T1000 (cell line): Measurements from ENCODE around the gene NAV2.

Experiments
- DNase-seq: peaks from one replicate; lab custom pipeline; 2025; ENCODE audit warnings: mixed read lengths; lab: John Stamatoyannopoulos, UW

NAV2 gene

DNA sequence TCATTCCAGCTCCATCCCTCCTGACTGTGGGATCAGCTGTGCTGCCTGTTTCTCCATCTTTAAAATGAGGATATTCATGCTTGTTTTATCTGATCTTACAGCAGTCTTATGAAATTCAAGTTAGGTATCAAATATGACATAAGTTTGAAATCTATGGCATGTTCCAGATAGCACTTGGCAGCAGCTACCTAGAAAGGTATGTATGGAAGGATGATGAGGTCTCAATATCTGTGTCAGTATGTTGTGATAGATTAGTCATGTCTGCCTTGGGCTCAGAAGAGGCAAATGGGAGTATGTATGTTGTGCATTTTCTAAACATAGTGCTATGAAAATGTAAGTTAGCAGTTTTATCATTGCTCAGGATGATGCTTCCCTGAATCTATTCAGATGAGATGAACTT is 122.1 kb downstream of the NAV2 start:
- no peak for DNase-seq

DNA sequence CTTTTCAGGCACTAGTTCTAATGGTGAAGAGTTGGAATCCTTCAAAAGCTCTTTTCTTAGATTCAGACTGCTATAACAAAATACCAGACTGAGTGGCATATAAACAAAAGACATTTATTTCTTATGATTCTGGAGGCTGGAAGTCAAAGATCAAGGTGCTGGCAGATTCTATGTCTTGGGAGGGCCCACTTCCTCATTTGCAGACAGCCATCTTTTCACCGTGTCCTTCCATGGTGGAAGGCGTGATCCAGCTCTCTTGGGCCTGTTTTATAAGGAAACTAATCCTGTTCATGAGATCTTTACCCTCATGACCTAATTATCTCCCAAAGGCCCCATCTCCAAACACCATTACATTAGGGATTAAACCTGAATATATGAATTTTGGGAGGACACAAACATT is 124.0 kb downstream of the NAV2 start:
- DNase-seq, result no peak

DNA sequence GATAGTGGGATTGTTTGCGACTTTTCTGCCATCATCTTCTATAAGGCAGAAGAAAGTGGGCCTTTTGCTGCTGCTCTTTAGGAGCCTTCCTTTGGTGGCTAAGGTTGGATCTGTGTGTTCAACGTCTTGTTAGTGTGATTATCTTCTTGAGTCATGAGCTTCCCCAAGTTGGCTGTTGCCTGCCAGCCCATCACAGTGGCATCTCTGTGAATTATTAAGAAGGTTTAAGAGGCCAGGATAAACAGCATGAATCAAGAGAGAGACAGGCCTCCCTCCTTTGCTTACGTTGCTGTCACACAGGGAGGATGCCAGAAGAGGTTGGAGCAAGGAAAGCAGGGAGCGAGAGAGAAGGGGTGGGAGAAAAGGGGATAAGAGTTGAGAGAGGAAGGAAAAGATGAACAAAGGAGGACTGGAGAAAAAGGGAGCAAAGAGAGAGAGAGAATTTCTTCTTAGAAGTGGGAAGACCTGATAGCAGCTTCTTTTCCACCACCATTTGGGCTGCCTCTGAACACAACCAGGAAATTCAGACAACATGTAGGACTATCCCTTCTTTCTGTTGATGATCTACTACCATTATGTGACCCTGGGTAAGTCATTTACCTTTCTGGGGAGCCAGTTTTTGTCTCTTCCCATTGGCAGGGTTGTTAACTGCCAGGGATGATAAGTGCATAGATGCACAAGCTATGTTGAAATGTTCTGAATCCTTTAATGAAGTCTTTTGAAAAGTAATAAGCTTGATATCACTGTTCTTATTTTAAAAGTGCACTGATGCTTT is 126.5 kb downstream of the NAV2 start:
- no peak for DNase-seq

DNA sequence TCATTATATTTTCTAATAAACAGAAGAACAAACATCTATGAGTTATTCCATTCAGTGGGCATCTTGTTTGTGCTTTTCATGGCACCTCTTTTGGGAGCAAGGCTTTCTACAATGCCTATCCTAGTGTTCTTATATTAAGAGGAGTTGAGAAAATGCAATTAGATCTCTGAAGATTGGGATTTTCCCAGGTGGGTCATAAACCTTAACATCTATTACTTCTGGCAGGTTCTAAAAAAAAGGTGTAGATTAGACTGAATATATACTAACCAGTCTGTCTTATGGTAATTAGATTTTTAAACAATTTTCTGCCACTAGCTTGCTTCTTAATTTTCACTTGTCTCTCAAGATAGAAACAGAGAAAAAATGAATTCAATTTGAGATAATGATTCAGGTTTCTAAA is 128.3 kb downstream of the NAV2 start:
- DNase-seq, result no peak

DNA sequence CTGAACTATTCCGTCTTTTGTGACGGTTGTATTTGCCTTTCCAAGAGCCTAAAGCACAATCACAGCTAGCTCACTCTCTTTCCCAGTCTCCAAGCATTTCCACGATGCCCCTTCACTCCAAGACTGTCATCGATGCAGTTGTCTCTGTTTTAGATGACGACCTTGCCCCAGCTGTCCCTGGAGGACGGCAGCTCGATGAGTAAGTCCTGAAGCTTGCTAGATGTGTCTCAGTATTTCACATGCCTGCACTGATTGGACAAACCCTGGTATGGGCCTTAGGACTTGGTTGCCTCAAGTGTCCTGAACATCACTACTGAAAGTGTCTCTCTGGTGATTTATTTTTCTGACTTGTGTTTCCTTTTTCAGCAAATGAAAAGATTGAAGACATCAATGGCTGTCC is 129.9 kb downstream of the NAV2 start:
- DNase-seq, result no peak

DNA sequence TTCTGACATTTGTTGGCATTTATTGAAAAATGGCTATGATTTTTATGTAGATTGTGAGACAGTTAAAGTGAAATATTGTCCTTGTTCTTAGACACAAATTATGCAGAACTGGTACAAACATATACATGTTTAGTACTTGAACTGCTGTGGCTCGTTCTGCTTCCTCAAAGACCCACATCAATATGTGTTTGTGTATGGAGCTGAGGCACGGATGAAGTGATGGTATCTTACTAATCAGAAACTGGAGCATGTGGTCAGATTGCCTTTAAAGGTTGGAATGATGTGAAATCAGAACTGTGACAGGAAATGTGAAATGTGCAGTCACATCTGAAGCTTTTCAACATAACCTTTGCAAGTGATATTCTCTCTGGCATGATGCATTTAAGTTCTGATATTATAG is 130.4 kb downstream of the NAV2 start:
- DNase-seq, result no peak

DNA sequence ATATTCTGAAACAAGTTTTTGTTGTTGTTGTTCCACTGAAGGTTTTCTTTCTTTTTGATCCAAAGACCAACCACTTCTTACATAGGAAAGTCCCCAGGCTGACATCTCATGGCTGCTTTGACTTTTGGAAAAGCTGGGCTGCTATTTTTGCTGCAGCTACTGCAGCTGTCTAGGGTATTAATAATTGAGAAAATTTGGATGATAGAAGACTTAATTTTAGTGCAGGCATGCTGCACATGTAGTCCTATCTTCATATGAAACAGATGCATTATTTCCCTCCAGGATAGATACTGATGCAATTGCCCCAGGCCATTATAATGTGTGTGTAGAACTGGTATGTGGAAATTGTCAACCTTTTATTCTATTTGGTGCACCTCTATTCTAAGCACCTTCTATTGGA is 131.4 kb downstream of the NAV2 start:
- DNase-seq, result no peak

DNA sequence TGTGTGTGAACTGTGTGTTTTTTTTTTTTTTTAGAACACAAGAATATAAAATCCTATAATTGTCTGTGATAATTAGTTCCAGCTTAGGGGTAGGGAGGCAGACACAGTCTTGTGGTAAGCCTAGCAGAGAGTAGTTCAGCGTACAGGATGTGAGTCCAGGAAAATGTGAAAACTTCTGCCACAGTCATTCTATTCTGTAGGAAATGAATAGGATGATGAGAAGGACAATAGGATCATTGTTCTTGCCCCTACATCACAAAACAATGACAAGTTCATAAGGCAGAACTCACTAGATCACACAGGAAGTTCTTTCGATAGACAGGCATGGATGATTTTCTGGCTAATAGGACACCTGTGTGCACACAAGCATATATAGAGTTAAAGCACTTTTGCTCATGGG is 132.2 kb downstream of the NAV2 start:
- DNase-seq, result no peak

DNA sequence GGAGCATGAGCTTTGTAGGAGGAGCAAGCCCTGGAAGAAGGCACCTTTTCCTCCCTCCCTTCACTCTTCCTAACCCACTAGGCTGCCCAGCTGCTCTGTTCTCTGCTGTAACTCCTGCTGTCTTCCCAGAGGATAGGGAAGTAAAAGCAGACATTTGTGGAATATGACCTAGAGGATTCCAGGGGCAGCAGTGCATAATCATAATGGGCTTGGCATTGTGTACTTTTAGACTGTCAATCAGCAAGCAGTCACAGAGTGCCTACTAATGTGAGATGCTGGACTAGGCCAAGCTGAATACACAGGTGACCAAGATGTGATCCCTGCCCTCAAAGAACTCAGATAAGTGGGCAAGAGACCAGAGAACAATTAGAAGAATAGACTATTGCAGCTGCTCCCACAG is 133.0 kb downstream of the NAV2 start:
- no peak for DNase-seq

DNA sequence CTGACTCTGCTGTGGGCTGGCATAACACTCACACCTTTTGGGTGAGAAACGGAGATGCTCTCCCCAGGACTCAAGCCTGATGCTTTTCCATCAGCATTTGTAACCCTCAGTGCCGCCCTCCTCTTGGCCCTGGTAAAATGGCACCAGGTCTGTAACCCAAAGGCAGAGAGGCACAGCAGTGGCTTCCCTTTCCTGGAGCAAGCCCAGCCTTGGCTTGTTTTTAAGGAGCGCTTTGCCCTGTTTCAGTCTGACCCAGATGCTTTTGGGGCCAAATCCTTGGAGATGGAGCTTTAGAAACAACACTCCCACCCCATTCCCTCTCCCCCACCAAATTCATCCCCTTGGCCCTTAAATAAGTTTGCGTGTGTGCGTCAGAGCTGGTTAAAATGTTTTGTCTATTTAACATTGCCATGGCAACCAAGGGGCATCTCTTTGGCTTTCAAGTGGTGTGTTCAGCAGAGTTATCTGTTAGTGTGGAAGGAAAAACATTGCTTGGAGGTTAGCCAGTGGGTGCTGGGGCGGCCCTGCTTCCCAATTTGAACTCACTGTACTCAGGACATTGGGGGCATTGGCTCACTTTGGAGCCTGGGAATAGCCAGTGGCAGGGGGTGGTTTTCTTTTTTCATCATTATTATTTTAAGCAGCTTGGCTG is 134.1 kb downstream of the NAV2 start:
- DNase-seq, result no peak

DNA sequence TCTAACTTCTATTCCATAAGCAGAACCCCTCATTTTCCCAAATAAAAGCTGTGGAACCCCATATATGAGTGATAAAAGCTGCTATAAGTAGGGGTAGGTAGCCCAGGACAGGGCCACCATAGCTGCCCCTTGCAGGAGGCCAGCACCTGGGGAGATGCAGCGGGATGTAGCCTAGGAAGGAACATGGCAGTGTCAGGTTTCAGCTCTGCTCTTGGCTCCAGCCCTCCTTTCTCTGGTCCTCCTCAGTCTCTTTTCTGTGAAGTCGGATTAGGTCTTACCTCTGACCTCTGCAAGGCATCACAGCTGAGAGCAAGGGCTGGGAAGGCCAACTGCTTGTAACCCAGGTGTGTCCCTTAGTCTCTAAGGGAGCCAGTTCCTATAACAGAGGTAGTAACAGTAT is 135.6 kb downstream of the NAV2 start:
- DNase-seq, result no peak

DNA sequence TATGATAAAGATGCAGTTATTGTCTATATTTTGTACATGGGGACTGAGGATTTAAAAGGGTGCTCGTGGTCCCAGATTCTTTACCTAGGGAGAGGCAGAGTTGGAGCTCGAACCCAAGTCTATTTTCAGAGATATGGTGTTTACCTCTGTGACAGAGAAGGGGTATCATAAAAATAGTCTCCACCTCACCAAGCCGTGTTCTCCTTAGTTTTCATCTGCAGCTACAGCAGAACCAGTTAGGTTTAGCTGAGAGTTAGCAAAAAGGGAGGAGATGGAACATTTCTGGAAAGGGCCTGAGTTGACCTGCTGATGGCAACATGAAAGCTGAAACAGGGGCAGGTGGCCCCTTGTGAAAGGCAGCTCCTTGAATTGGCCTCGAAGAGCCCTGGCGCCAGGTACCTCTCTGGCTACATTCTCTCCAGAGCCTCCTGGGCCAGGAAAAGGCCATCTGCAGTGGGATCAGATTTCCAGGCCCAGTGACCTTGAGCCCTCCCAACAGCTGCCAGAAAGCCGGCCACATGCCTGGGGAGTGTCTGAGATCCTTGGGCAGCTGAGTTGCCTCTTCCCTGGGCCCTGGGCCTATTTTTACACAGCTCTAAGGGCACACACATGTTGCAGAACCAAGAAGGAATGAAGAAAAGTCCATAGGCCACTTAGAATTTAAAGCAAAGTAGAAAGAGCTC is 136.6 kb downstream of the NAV2 start:
- no peak for DNase-seq

DNA sequence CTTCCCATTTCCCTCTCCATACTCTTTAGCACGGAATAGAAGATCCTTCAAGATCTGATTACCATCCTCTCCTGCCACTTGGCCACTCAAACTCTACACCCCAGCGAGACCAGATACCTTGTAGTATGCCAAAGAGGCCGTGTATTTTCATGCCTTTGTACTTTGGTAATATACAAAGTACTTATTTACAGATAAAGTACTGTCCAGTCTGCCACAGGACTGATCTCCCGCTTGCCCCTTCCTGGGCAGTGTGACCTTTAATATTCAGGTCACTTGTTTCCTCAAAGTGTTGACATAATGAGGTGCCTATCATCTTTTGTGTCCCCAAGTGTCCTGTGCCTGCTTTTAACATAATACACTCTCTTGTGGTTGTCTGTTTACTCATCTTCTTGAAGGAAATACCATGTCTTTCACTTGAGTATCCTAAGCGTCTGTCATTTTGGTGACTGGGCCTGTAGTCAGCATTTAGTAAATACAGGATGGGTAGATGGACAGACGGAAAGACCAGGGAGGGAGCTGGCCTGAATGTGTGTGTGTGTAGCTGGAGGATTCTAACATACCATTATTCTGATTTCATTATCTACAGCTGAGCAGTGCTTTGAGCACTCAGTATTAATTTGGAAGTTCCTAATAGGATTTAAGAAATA is 137.4 kb downstream of the NAV2 start:
- DNase-seq, result no peak

DNA sequence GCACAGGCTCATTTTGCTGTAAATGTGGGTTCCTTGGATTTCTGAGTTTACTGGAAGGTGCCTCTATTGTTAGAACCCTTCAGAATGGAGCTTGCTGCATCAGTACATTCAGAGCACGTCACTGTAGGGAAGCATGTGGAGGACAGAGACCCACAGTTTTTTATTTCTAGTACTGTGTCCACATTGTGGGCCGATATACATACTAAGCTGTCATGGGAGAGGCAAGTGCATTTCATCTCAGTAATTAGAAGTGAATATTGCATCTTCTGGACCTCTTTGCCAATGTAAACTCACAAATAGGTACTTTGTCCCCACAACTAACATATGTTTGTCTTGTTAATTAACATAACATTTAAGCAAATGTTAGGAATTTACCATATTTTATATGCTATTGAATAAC is 139.7 kb downstream of the NAV2 start:
- DNase-seq, result no peak

DNA sequence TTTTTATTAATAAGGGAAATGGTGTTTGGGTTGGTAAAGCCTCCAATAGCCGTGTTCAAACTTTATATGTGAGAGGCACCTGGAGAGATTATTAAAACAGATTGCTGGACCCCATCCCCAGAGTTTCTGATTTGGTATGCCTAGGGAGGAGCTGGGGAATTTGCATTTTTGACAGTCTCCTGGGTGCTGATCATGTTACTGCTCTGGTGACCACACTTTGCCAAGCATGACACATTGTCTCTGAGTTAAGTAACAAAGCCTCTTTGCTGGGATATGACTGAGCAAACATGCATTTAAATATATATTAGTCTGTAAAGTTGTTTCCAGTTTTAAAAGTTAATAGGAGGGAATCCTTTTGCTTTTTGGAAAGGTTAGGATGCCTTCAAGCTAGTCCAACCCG is 140.4 kb downstream of the NAV2 start:
- no peak for DNase-seq

DNA sequence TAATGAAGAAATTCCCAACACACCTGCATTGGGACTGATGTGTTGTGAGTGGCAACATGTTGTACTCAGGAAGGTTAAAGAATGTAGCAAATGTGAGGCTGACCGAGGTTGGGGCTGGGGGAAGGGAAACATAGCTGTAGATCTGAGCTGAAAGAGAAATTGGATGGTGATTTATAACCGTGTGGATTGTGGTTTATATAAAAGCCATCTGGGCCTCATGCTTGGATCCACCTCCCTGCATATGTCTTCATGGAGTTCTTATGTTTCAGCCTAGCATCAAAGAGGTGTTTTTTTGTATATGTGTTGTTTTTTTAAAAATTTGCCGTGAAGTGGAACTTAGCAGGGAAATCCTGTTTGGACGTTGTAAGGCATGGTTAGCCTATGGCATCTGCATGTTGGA is 141.3 kb downstream of the NAV2 start:
- no peak for DNase-seq

DNA sequence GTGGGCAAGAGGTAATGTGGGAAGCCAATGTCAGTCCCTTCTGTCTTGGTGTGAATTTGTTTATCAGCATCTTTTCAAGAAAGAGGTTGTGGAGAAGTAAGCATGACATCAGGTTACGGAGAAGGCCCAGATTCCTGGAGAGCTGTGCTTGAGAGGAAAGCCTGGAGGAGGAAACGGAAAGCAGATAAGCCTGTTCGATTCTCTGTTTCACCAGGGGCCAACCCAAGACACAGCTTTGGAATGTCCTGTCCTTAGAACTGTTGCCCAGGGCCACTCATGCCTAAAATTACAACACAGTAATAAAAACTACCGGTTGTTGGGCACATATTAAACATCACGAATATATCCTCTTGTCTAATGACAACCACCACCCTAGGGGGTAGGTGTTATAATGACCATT is 148.5 kb downstream of the NAV2 start:
- no peak for DNase-seq

DNA sequence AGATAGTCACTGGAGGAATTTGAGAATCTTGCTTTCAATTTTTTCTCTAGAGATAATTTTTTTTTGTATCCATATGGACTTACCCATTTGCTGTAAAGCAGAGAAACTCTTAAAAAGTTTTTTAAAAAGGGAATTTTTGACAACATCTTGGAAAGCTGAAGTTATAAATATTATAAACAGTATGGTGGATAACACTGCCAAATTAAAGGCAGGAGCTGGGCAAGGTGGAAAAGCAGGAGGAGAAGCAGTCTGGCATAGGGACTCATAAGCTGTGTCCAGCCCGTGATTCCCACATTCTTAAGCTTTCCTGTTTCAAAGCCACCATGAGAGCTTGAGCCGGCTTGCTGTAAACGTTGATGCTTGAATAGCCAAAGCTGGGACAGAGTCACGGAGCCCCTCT is 149.5 kb downstream of the NAV2 start:
- no peak for DNase-seq

DNA sequence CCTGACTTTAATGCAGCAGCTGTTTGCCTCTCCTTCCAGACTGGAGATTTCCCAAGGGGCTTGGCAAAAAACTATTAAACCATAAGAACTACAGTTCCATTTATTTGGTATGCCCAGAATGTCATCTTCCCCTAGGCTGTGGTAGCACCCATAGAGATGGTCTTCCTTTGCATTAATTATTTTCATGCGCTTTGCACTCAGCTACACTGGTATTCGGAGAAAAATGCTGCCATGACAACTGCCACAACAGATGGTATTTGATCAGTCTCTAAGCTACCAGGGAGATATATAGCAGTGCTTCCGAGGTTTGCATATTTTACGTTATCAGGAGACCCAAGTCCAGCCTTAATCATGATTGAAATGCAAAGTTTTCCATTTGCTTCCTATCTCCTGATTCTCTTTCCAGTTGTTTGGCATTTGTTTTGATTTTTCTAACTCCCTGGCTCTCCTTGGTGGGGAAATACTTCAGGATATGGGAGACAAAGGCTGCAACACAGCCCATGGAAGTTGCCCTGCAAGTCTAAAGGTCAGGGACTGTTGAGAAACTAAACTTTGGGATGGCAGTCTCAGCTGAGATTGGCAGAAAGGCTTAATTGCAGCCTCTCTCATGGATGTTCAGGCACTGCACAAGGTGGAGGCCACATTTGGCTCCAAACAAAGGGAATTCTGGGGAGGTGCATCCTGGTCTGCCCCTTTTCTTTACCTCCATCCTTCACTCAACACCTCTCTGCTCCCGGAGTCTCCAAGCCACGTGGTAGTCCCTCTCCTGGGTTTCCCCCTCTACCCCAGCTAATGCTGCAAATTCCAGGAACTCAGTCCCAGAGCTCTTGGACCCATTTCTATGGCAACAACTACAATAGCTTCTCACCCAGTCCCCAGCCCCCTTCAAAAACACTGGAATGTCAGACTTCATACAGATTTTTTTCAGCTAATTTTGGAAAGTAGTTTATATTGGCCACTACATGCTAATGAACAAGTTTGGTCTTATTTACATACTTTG is 151.8 kb downstream of the NAV2 start:
- DNase-seq, result no peak

DNA sequence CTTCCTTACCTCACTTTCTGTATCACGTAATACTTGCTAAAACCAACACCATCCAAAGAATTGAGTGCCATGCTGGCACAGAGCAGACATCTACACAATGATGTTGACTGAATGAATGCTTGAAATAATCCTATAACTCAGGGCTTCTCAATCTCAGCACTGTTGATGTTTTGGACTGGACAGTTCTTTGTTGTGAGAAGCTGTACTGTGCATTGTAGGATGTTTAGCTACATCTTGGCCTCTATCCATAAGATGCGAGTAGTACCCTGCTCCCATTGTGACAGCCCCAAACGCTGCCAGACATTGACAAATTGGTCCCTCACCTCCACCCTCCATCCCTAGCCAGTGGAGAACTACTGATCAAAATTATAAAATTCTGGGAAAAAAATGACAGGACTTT is 153.4 kb downstream of the NAV2 start:
- DNase-seq, result no peak

DNA sequence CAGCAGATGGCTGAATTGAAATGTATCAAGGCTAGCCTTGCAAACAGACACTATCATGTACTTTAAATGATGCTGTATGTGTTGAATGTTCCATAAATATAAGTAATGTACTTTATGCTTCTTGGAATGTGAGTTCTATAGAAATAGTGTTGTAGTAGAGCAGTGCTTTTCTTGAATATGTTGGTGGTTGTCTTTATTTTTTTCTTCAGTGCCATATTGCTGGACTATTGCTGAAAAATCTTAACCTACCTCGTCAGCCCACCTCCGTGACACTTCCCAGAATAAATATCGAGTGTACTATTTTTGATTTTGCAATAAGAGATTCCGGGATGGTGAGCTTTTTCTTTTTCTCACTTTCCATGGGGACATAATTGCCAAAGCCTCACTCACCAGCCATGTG is 153.9 kb downstream of the NAV2 start:
- DNase-seq, result no peak

DNA sequence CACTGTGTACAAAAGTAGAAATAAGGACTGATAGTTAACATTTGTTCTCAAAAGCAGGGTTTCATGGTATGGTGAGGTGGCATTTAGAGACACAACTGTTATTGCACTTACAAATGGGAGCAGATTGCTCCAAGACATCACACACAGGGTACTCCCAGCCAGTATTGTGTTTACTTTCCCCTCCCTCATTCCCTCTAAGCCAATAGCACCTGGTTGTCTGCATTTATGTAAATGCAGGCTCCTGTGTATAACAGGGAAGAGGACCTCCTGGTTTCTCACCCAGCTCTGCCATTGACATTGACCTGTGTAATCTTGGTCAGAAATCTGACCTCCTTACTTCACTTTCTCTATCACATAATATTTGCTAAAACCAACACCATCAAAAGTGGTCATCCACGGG is 154.4 kb downstream of the NAV2 start:
- DNase-seq, result no peak
